Activated T-helper 1 cell treated with anti-CD3 and anti-CD28 coated beads, Interleukin-12 subunit alpha, Interleukin-12 subunit beta, Interleukin-2, Interleukin-4 antibody, amounts not matched to agents 30 ng/mL and 10 ng/mL and 1 ng/mL, durations not matched to agents 14 hours and 24 hours and 36 hours (primary cell): ENCODE results near the gene DMAP1. TPM values are rescaled to one million over a fixed set of nuclear protein-coding genes. Genes with fewer than 3 reads are reported as not detected.

ENCODE experiments used
- DNase-seq: peaks from one replicate; pipeline ENCODE4 v3.0.0; 2021; ENCODE audit warnings: low spot score
- H3K27ac Mint-ChIP-seq: one replicate; pipeline ENCODE4 v1.8.0; 2021; ENCODE audit warnings: mild to moderate bottlenecking, mixed read lengths
- H3K27me3 Mint-ChIP-seq: one replicate; pipeline ENCODE4 v1.8.0; 2022; ENCODE audit warnings: mild to moderate bottlenecking, moderate library complexity, mixed read lengths; ENCODE audit not compliant: insufficient read depth
- H3K36me3 Mint-ChIP-seq: one replicate; pipeline ENCODE4 v1.8.0; 2021; ENCODE audit warnings: low read depth, mixed read lengths
- H3K4me1 Mint-ChIP-seq: one replicate; pipeline ENCODE4 v1.8.0; 2021; ENCODE audit warnings: low read depth, mixed read lengths
- H3K4me3 Mint-ChIP-seq: one replicate; pipeline ENCODE4 v1.8.0; 2021; ENCODE audit warnings: mild to moderate bottlenecking, moderate library complexity, mixed read lengths
- H3K9me3 Mint-ChIP-seq: one replicate; pipeline ENCODE4 v1.8.0; 2021; ENCODE audit warnings: mixed read lengths
- intact Hi-C: fragments of 100-400 bp; cut with micrococcal nuclease; formaldehyde crosslinking; loops from one replicate; pipeline ENCODE4 v1.15.1; 2024
- total RNA-seq: library from RNA; stranded (reverse); gene quantifications from 2 replicates; pipeline ENCODE4 v1.2.3, GENCODE V29; 2022

The DMAP1 gene
- total RNA-seq, 1 donor from 2014 or later = 37.4 TPM

- intact Hi-C loops = loop anchor here (10.0 kb wide), 1 partner anchor 416 kb away; no protein-coding TSS in a partner anchor
- H3K4me3 Mint-ChIP-seq = no peak overlapping the region
- H3K27ac Mint-ChIP-seq = no peak overlapping the region
- H3K9me3 Mint-ChIP-seq = no peaks in the 10 kb centered on the region
- peaks cover 20% of the 10 kb centered on the region for H3K36me3 Mint-ChIP-seq
- no peaks in the 10 kb centered on the region for H3K27me3 Mint-ChIP-seq
- H3K4me1 Mint-ChIP-seq = peaks cover 16% of the 10 kb centered on the region
- DNase-seq = no peak
Measured at GRCh38 chr1:44219301-44219626, 6.0 kb downstream of the DMAP1 start.

- Mint-ChIP-seq H3K27ac (no peak overlapping the region), H3K27me3 (no peaks in the 10 kb centered on the region), H3K4me1 (peaks cover 11% of the 10 kb centered on the region), H3K9me3 (no peaks in the 10 kb centered on the region), H3K36me3 (peaks cover 17% of the 10 kb centered on the region), H3K4me3 (no peak overlapping the region)
- intact Hi-C loops = no loop called here
- DNase-seq = no peak
Measured at GRCh38 chr1:44220001-44220751, 6.9 kb downstream of the DMAP1 start.

- Mint-ChIP-seq H3K27me3 (no peaks in the 10 kb centered on the region), H3K4me3 (no peak overlapping the region), H3K27ac (no peak overlapping the region), H3K4me1 (peaks cover 11% of the 10 kb centered on the region), H3K9me3 (no peaks in the 10 kb centered on the region), H3K36me3 (peaks cover 15% of the 10 kb centered on the region)
- no peak for DNase-seq
- intact Hi-C loops = no loop called here
Measured at GRCh38 chr1:44220755-44221154, 7.5 kb downstream of the DMAP1 start.

GRCh38 chr1:44221769-44222168 is 8.5 kb downstream of the DMAP1 start:
- no peak overlapping the region for H3K4me3 Mint-ChIP-seq

GRCh38 chr1:44222397-44223186 is 9.3 kb downstream of the DMAP1 start:
- H3K9me3 Mint-ChIP-seq = no peaks in the 10 kb centered on the region
- DNase-seq = no peak
- H3K27me3 Mint-ChIP-seq = no peaks in the 10 kb centered on the region
- intact Hi-C loops = no loop called here
- H3K4me3 Mint-ChIP-seq = no peak overlapping the region
- peaks cover 9% of the 10 kb centered on the region for H3K36me3 Mint-ChIP-seq
- H3K4me1 Mint-ChIP-seq = peaks cover under 1% of the 10 kb centered on the region
- H3K27ac Mint-ChIP-seq = no peak overlapping the region

More at GRCh38 chr1:44221769-44222168, 8.5 kb downstream of the DMAP1 start:
- no peak overlapping the region for H3K27ac Mint-ChIP-seq
- no peaks in the 10 kb centered on the region for H3K9me3 Mint-ChIP-seq
- H3K36me3 Mint-ChIP-seq = peaks cover 12% of the 10 kb centered on the region
- intact Hi-C loops = no loop called here
- DNase-seq = no peak
- H3K27me3 Mint-ChIP-seq = no peaks in the 10 kb centered on the region
- peaks cover 6% of the 10 kb centered on the region for H3K4me1 Mint-ChIP-seq

DNA sequence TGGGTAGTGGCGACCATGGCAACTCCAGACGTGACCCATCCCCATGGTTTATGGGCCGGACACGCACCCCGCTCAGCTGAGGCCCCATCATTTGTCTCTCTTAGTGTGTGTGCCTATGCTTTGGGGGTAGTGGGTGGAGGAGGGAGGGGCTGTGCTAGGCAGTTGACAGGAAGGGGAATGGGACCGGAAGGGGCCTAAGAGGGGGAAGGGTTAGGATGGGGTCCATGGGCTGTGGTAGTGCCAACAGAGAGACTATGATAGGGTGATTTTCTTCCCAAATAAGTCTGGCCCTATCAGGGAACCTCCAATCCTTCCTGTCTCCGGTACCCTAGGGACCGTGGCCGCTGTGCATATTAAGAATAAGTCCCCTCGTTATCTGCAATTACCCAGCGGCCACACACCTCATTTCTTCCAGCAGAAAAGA is 9.9 kb downstream of the DMAP1 start:
- intact Hi-C loops = no loop called here
- H3K27me3 Mint-ChIP-seq = no peaks in the 10 kb centered on the region
- peaks cover 9% of the 10 kb centered on the region for H3K36me3 Mint-ChIP-seq
- no peak overlapping the region for H3K27ac Mint-ChIP-seq
- no peaks in the 10 kb centered on the region for H3K4me1 Mint-ChIP-seq
- no peak overlapping the region for H3K4me3 Mint-ChIP-seq
- DNase-seq = no peak
- no peaks in the 10 kb centered on the region for H3K9me3 Mint-ChIP-seq

- intact Hi-C loops = no loop called here
- Mint-ChIP-seq H3K27me3 (no peaks in the 10 kb centered on the region), H3K27ac (no peak overlapping the region), H3K4me3 (no peak overlapping the region), H3K9me3 (no peaks in the 10 kb centered on the region), H3K4me1 (no peaks in the 10 kb centered on the region), H3K36me3 (peaks cover under 1% of the 10 kb centered on the region)
- DNase-seq = no peak
Measured at GRCh38 chr1:44225761-44226160, 12.5 kb downstream of the DMAP1 start.

- Mint-ChIP-seq H3K27ac (no peak overlapping the region), H3K4me1 (no peaks in the 10 kb centered on the region), H3K4me3 (no peak overlapping the region), H3K27me3 (no peaks in the 10 kb centered on the region), H3K9me3 (no peaks in the 10 kb centered on the region), H3K36me3 (no peaks in the 10 kb centered on the region)
- intact Hi-C loops = no loop called here
- no peak for DNase-seq
Measured at GRCh38 chr1:44227211-44227610, 13.9 kb downstream of the DMAP1 start.

GRCh38 chr1:44228218-44228617 is 14.9 kb downstream of the DMAP1 start:
- H3K4me1 Mint-ChIP-seq = no peaks in the 10 kb centered on the region
- intact Hi-C loops = no loop called here
- H3K36me3 Mint-ChIP-seq = no peaks in the 10 kb centered on the region
- H3K27ac Mint-ChIP-seq = no peak overlapping the region
- no peak for DNase-seq
- H3K9me3 Mint-ChIP-seq = no peaks in the 10 kb centered on the region
- H3K27me3 Mint-ChIP-seq = no peaks in the 10 kb centered on the region
- H3K4me3 Mint-ChIP-seq = no peak overlapping the region

GRCh38 chr1:44229435-44230167 is 16.3 kb downstream of the DMAP1 start:
- H3K36me3 Mint-ChIP-seq = no peaks in the 10 kb centered on the region
- H3K9me3 Mint-ChIP-seq = no peaks in the 10 kb centered on the region
- no peaks in the 10 kb centered on the region for H3K27me3 Mint-ChIP-seq
- DNase-seq = no peak
- no peak overlapping the region for H3K27ac Mint-ChIP-seq
- intact Hi-C loops = no loop called here
- no peaks in the 10 kb centered on the region for H3K4me1 Mint-ChIP-seq
- no peak overlapping the region for H3K4me3 Mint-ChIP-seq

DNA sequence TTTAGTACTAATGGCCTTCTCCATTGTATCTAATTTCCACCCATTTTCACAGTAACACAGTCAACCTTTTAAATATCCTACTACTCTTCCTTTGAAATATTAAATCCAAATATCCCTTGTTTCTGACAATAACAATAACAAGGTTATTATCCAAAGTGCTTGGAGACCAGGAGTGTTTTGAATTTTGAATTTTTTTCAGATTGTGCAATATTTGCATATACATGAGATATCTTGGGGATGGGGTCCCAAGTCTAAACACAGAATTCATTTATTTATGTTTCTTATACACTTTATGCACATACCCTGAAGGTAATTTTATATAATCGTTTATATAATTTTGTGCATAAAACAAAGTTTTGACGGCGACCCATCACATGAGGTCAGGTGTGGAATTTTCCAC is 17.5 kb downstream of the DMAP1 start:
- H3K9me3 Mint-ChIP-seq = no peaks in the 10 kb centered on the region
- no peak overlapping the region for H3K4me3 Mint-ChIP-seq
- no peak overlapping the region for H3K27ac Mint-ChIP-seq
- intact Hi-C loops = no loop called here
- H3K4me1 Mint-ChIP-seq = no peaks in the 10 kb centered on the region
- H3K36me3 Mint-ChIP-seq = no peaks in the 10 kb centered on the region
- H3K27me3 Mint-ChIP-seq = no peaks in the 10 kb centered on the region
- no peak for DNase-seq

DNA sequence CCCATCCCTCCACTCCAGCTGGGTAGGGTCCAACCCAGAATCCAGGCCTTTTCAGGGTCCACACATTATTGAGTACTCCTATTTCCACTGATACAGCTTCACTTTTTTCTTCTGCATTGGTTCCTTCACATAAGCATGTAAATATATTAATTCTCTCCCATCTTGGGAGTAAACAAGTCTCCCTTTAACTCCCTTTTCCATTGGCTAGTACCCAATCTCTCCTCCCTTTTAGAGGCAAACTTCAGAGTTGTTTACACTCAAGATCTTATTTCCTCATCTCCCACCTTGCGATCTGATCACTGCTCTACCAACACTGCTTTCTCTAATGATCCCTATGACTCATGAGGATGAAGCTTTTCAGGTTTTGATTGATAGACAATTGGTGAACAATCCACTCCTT is 20.3 kb downstream of the DMAP1 start:
- H3K36me3 Mint-ChIP-seq = no peaks in the 10 kb centered on the region
- no peak overlapping the region for H3K4me3 Mint-ChIP-seq
- H3K9me3 Mint-ChIP-seq = no peaks in the 10 kb centered on the region
- intact Hi-C loops = no loop called here
- no peak overlapping the region for H3K27ac Mint-ChIP-seq
- H3K4me1 Mint-ChIP-seq = peaks cover 7% of the 10 kb centered on the region
- no peak for DNase-seq
- no peaks in the 10 kb centered on the region for H3K27me3 Mint-ChIP-seq

GRCh38 chr1:44235808-44236207 is 22.5 kb downstream of the DMAP1 start:
- no peaks in the 10 kb centered on the region for H3K27me3 Mint-ChIP-seq
- intact Hi-C loops = loop anchor here (5.0 kb wide), 1 partner anchor 71 kb away; no protein-coding TSS in a partner anchor

More at GRCh38 chr1:44235808-44236207, 22.5 kb downstream of the DMAP1 start:
- Mint-ChIP-seq H3K4me1 (peaks cover 7% of the 10 kb centered on the region), H3K27ac (no peak overlapping the region), H3K9me3 (no peaks in the 10 kb centered on the region), H3K36me3 (no peaks in the 10 kb centered on the region), H3K4me3 (no peak overlapping the region)
- no peak for DNase-seq
